HCT116 (cell line): ENCODE data around the gene JDP2. TPM values are rescaled to one million over a fixed set of nuclear protein-coding genes. Genes with fewer than 3 reads are reported as not detected.

Experiments
- ATAC-seq: fragments of 200-7000 bp; cut with Tn5 transposase; 2 replicates; pipeline ENCODE4 v1.9.1; 2020; ENCODE audit warnings: mild to moderate bottlenecking, moderate library complexity
- BruUV-seq: library from RNA; stranded (reverse); fragments of 400-500 nt; replicated peaks from 2 replicates; lab custom pipeline; 2021; lab: Mats Ljungman, UMichigan
- CTCF ChIA-PET: fragments of 300-600 bp; sonication (Branson Sonifier 250); formaldehyde crosslinking; loops from one replicate; lab custom pipeline; 2021; ENCODE audit warnings: antibody characterized with exemption; lab: Charles Lee
- POLR2A ChIA-PET: fragments of 300-600, 350-600 bp; sonication (Branson Sonifier 250); formaldehyde crosslinking; loops from one replicate; lab custom pipeline; 2021; ENCODE audit warnings: antibody characterized with exemption; lab: Charles Lee
- RAD21 ChIA-PET, 2 experiments: fragments of 300-600 bp; sonication (Branson Sonifier 250); formaldehyde crosslinking; loops; one replicate each; lab custom pipeline; 2023; ENCODE audit warnings: low total read pairs in 2 of 2; ENCODE audit not compliant: uncharacterized antibody in 2 of 2, unreplicated experiment in 2 of 2, low non-redundant PET in 1 of 2; lab: Charles Lee
- DNase-seq: peaks from one replicate; pipeline ENCODE4 v3.0.0-alpha.2; 2010; ENCODE audit warnings: low read depth, low spot score
- H2AFZ ChIP-seq: fragments of 200-600 bp; shearing (Covaris generic), sonication (generic); 2 replicates; pipeline ENCODE4 v1.6.1; 2017; ENCODE audit warnings: low read depth, mixed run types, mixed read lengths, antibody characterized with exemption, low read length; ENCODE audit not compliant: poor library complexity, severe bottlenecking
- H3K27ac ChIP-seq: 2 replicates; pipeline ENCODE4 v1.5.1; 2012; ENCODE audit warnings: low read depth, low read length
- H3K27me3 ChIP-seq: fragments of 200-600 bp; sonication (generic); 2 replicates; pipeline ENCODE4 v1.6.1; 2016; ENCODE audit warnings: mixed run types, low read length, mixed read lengths; ENCODE audit not compliant: insufficient read depth
- H3K36me3 ChIP-seq, 2 experiments: fragments of 200-500 bp in 1 of 2; fragments of 200-600 bp in 1 of 2; sonication (Bioruptor generic) in 1 of 2; sonication (generic) in 1 of 2; 2 replicates each; pipeline versions ENCODE4 v1.5.1 to v1.6.1; 2014 to 2016; ENCODE audit warnings: low read length in 2 of 2, inconsistent platforms in 1 of 2, mixed read lengths in 1 of 2, mixed run types in 1 of 2; ENCODE audit not compliant: insufficient read depth in 2 of 2, control insufficient read depth in 1 of 2
- H3K4me1 ChIP-seq, 2 experiments: fragments of 200-600 bp in 1 of 2; sonication (generic) in 1 of 2; 2 replicates each; pipeline versions ENCODE4 v1.5.1 to v1.6.1; 2012 to 2017; ENCODE audit warnings: low read length in 2 of 2, inconsistent platforms in 1 of 2, mild to moderate bottlenecking in 1 of 2, mixed read lengths in 1 of 2, mixed run types in 1 of 2, moderate library complexity in 1 of 2; ENCODE audit not compliant: insufficient read depth in 2 of 2, control insufficient read depth in 1 of 2
- H3K4me2 ChIP-seq: fragments of 200-600 bp; sonication (generic); 2 replicates; pipeline ENCODE4 v1.6.1; 2017; ENCODE audit warnings: mixed run types, low read length, mixed read lengths
- H3K4me3 ChIP-seq, 2 experiments: fragments of 200-600 bp in 1 of 2; sonication (generic) in 1 of 2; replicated peaks in 1 of 2; 2 replicates each; pipeline ENCODE4 v1.5.1; 2011 to 2016; ENCODE audit warnings: low read length in 2 of 2, control low read depth in 1 of 2, low read depth in 1 of 2, mild to moderate bottlenecking in 1 of 2, mixed read lengths in 1 of 2, mixed run types in 1 of 2
- H3K79me2 ChIP-seq: fragments of 200-600 bp; sonication (generic); 2 replicates; pipeline ENCODE4 v1.6.1; 2017; ENCODE audit warnings: mild to moderate bottlenecking, mixed run types, low read length, moderate library complexity, mixed read lengths; ENCODE audit not compliant: insufficient read depth
- H3K9ac ChIP-seq: fragments of 200-600 bp; sonication (generic); 2 replicates; pipeline ENCODE4 v1.6.1; 2016; ENCODE audit warnings: low read length, mixed read lengths
- H3K9me2 ChIP-seq: fragments of 200-600 bp; sonication (generic), shearing (Covaris generic); 2 replicates; pipeline ENCODE4 v1.6.1; 2017; ENCODE audit warnings: mixed run types, mild to moderate bottlenecking, moderate library complexity; ENCODE audit not compliant: insufficient read depth
- H3K9me3 ChIP-seq, 2 experiments: fragments of 200-500 bp in 1 of 2; fragments of 200-600 bp in 1 of 2; sonication (Bioruptor generic) in 1 of 2; sonication (generic) in 1 of 2; 2 replicates each; pipeline ENCODE4 v1.6.1; 2014 to 2017; ENCODE audit warnings: low read length in 2 of 2, mixed read lengths in 2 of 2, inconsistent platforms in 1 of 2, low read depth in 1 of 2, mild to moderate bottlenecking in 1 of 2, mixed run types in 1 of 2, moderate library complexity in 1 of 2; ENCODE audit not compliant: control insufficient read depth in 1 of 2, insufficient read depth in 1 of 2
- H4K20me1 ChIP-seq: fragments of 200-600 bp; sonication (generic), shearing (Covaris generic); 2 replicates; pipeline ENCODE4 v1.6.1; 2017; ENCODE audit warnings: mixed run types, mild to moderate bottlenecking, moderate library complexity; ENCODE audit not compliant: insufficient read depth
- CBX3 ChIP-seq: IDR thresholded peaks from 2 replicates; pipeline ENCODE4 v1.6.1; 2012; ENCODE audit warnings: low read depth
- CEBPB ChIP-seq: IDR thresholded peaks from 2 replicates; pipeline ENCODE4 v1.6.1; 2012; ENCODE audit warnings: low read depth
- EGR1 ChIP-seq: IDR thresholded peaks from 2 replicates; pipeline ENCODE4 v1.6.1; 2012; ENCODE audit warnings: low read depth
- ELF1 ChIP-seq: IDR thresholded peaks from 2 replicates; pipeline ENCODE4 v1.6.1; 2012; ENCODE audit warnings: low read depth, borderline replicate concordance
- EZH2phosphoT487 ChIP-seq: fragments of 200-600 bp; IDR thresholded peaks from 2 replicates; pipeline ENCODE4 v1.6.1; 2018; ENCODE audit warnings: antibody characterized with exemption, borderline replicate concordance
- FOSL1 ChIP-seq: IDR thresholded peaks from 2 replicates; pipeline ENCODE4 v1.6.1; 2012; ENCODE audit warnings: low read depth
- JUND ChIP-seq: IDR thresholded peaks from 2 replicates; pipeline ENCODE4 v1.6.1; 2012
- POLR2AphosphoS5 ChIP-seq: IDR thresholded peaks from 2 replicates; pipeline ENCODE4 v1.6.1; 2011; ENCODE audit warnings: mild to moderate bottlenecking, low read depth, low read length, moderate library complexity
- RAD21 ChIP-seq: IDR thresholded peaks from 2 replicates; pipeline ENCODE4 v1.6.1; 2012; ENCODE audit warnings: low read depth, mild to moderate bottlenecking
- SIN3A ChIP-seq: IDR thresholded peaks from 2 replicates; pipeline ENCODE4 v1.6.1; 2012; ENCODE audit warnings: low read depth
- SRF ChIP-seq: IDR thresholded peaks from 2 replicates; pipeline ENCODE4 v1.6.1; 2012; ENCODE audit warnings: low read depth
- ZNF274 ChIP-seq: fragments of 200-500 bp; sonication (Bioruptor generic); IDR thresholded peaks from 2 replicates; pipeline ENCODE4 v1.6.1; 2014; ENCODE audit warnings: mild to moderate bottlenecking, low read depth, low read length, inconsistent platforms
- intact Hi-C: fragments of 100-400 bp; cut with micrococcal nuclease; formaldehyde crosslinking; loops from 2 replicates; pipeline ENCODE4 v1.10.0; 2022
- total RNA-seq: library from RNA; stranded (reverse); gene quantifications from one replicate; pipeline ENCODE4 v1.2.1, GENCODE V29; 2021; ENCODE audit not compliant: unreplicated experiment

JDP2 gene
- total RNA-seq, 1 experiment from 2014 or later, result 25.4 TPM

GRCh38 chr14:75427482-75428229 lies at the start of gene JDP2 (continued):
- TF ChIP-seq POLR2AphosphoS5 (no peak; the same call in 1 of the 2 replicates), FOSL1 (no peak), CEBPB (no peak; the same call in 1 of the 2 replicates), RAD21 (no peak), SRF (no peak), CBX3 (no peak), SIN3A (no peak), ELF1 (peak; percentile 76)

- no peak overlapping the region for H3K27ac ChIP-seq
- ChIA-PET POLR2A (no interaction called here), RAD21 (no interaction called here), CTCF (no interaction called here)
- no peaks in the 10 kb centered on the region for H3K9me2 ChIP-seq
- H3K4me1 ChIP-seq, result no peaks in the 10 kb centered on the region
- DNase-seq (no peak), ATAC-seq (no peak)
- H3K27me3 ChIP-seq, result peaks cover 11% of the 10 kb centered on the region; the same call in 1 of the 2 replicates
- H3K9ac ChIP-seq, result no peak overlapping the region
- no peaks in the 10 kb centered on the region for H3K9me3 ChIP-seq
- no peak overlapping the region for H3K4me2 ChIP-seq
- no peaks in the 10 kb centered on the region for H4K20me1 ChIP-seq
- intact Hi-C loops, result no loop called here
- no peak overlapping the region for H2AFZ ChIP-seq
- H3K36me3 ChIP-seq, result no peaks in the 10 kb centered on the region
- H3K79me2 ChIP-seq, result no peaks in the 10 kb centered on the region
- BruUV-seq, result no TSS peak
- TF ChIP-seq EZH2phosphoT487, result no peak
- no peak for TF ChIP-seq EGR1
- TF ChIP-seq ZNF274, result no peak
- no peak for TF ChIP-seq JUND
- H3K4me3 ChIP-seq, result no peak overlapping the region
Measured at GRCh38 chr14:75379246-75379929, 48.4 kb upstream of the JDP2 start.
